LNCaP clone FGC (cell line): ENCODE results near the gene KIAA1217.

ENCODE experiments used
- DNase-seq: peaks from one replicate; pipeline ENCODE4 v3.0.0-alpha.2; 2011; ENCODE audit warnings: low read depth
- H3K4me3 ChIP-seq: 2 replicates; pipeline ENCODE4 v1.5.1; 2011; ENCODE audit warnings: mild to moderate bottlenecking, low read depth, low read length, control low read depth
- CTCF ChIP-seq: IDR thresholded peaks from 2 replicates; pipeline ENCODE4 v1.5.1; 2012; ENCODE audit warnings: mild to moderate bottlenecking; ENCODE audit not compliant: control insufficient read depth, insufficient read depth; ENCODE audit errors: extremely low read depth

The KIAA1217 gene

GRCh38 chr10:24292304-24293293, 83.7 kb downstream of the KIAA1217 start:
- DNase-seq, result no peak
- no peak overlapping the region for H3K4me3 ChIP-seq

GRCh38 chr10:24299578-24300260, 90.8 kb downstream of the KIAA1217 start:
- no peak for DNase-seq
- no peak overlapping the region for H3K4me3 ChIP-seq
- TF ChIP-seq CTCF, result no peak

More at GRCh38 chr10:24292304-24293293, 83.7 kb downstream of the KIAA1217 start:
- no peak for TF ChIP-seq CTCF

- DNase-seq, result no peak
- TF ChIP-seq CTCF, result no peak
Measured at GRCh38 chr10:24303522-24304310, 94.8 kb downstream of the KIAA1217 start.

GRCh38 chr10:24305551-24306506, 96.9 kb downstream of the KIAA1217 start:
- DNase-seq, result no peak
- TF ChIP-seq CTCF, result no peak
- no peak overlapping the region for H3K4me3 ChIP-seq

More at GRCh38 chr10:24303522-24304310, 94.8 kb downstream of the KIAA1217 start:
- no peak overlapping the region for H3K4me3 ChIP-seq

GRCh38 chr10:24306507-24306875, 97.6 kb downstream of the KIAA1217 start:
- no peak for TF ChIP-seq CTCF
- no peak overlapping the region for H3K4me3 ChIP-seq
- no peak for DNase-seq

- TF ChIP-seq CTCF, result no peak
- DNase-seq, result no peak
Measured at GRCh38 chr10:24307116-24307515, 98.2 kb downstream of the KIAA1217 start.

More at GRCh38 chr10:24307116-24307515, 98.2 kb downstream of the KIAA1217 start:
- H3K4me3 ChIP-seq, result no peak overlapping the region
